T-helper 2 cell treated with Interferon-gamma antibody and Interleukin-4, amounts not matched to agents 100 ng/mL and 5 ng/mL, for 36 hours (primary cell): Measurements from ENCODE around the gene DUS4L. TPM values are rescaled to one million over a fixed set of nuclear protein-coding genes. Genes with fewer than 3 reads are reported as not detected.

Source experiments
- intact Hi-C: fragments of 100-400 bp; cut with micrococcal nuclease; formaldehyde crosslinking; loops from one replicate; pipeline ENCODE4 v1.15.1; 2023
- total RNA-seq: library from RNA; stranded (reverse); gene quantifications from 2 replicates; pipeline ENCODE4 v1.2.3, GENCODE V29; 2022

DUS4L gene
- total RNA-seq, 1 donor from 2014 or later, result 10.2 TPM

- intact Hi-C loops, result loop anchor here (1.0 to 5.0 kb wide), 7 partner anchors 17 to 411 kb away; partner anchors contain the start of genes COG5, DLD, DUS4L and HBP1
Observed at GRCh38 chr7:107579885-107580715, 16.3 kb downstream of the DUS4L start, which contains the start of gene BCAP29. Gene BCAP29 (plus strand): TSS chr7:107580246. CDS start chr7:107580773, 527 bp downstream.

GRCh38 chr7:107580716-107581383, 17.1 kb downstream of the DUS4L start:
- intact Hi-C loops, result loop anchor here (1.0 to 5.0 kb wide), 7 partner anchors 18 to 412 kb away; partner anchors contain the start of genes COG5, DLD, DUS4L and HBP1

GRCh38 chr7:107581387-107582013, 17.7 kb downstream of the DUS4L start:
- intact Hi-C loops, result loop anchor here (5.0 kb wide), 3 partner anchors 41 to 311 kb away; partner anchors contain the start of gene DLD

- intact Hi-C loops, result loop anchor here (5.0 kb wide), 3 partner anchors 39 to 309 kb away; partner anchors contain the start of gene DLD
Observed at GRCh38 chr7:107582875-107583274, 19.1 kb downstream of the DUS4L start.

GRCh38 chr7:107584716-107585115, 20.9 kb downstream of the DUS4L start:
- intact Hi-C loops, result loop anchor here (5.0 kb wide), 3 partner anchors 38 to 308 kb away; partner anchors contain the start of gene DLD

GRCh38 chr7:107588529-107589130, 24.9 kb downstream of the DUS4L start:
- intact Hi-C loops, result no loop called here

- intact Hi-C loops, result no loop called here
Observed at GRCh38 chr7:107591421-107591820, 27.6 kb downstream of the DUS4L start.

- intact Hi-C loops, result no loop called here
Observed at GRCh38 chr7:107592361-107593024, 28.7 kb downstream of the DUS4L start.

GRCh38 chr7:107593025-107593410, 29.2 kb downstream of the DUS4L start:
- intact Hi-C loops, result no loop called here

- intact Hi-C loops, result no loop called here
Observed at GRCh38 chr7:107594961-107595737, 31.4 kb downstream of the DUS4L start.

- intact Hi-C loops, result no loop called here
Observed at GRCh38 chr7:107596881-107597581, 33.3 kb downstream of the DUS4L start.

- intact Hi-C loops, result no loop called here
Observed at GRCh38 chr7:107597582-107597916, 33.8 kb downstream of the DUS4L start.

GRCh38 chr7:107597953-107598352, 34.2 kb downstream of the DUS4L start:
- intact Hi-C loops, result no loop called here

- intact Hi-C loops, result no loop called here
Observed at GRCh38 chr7:107599262-107599661, 35.5 kb downstream of the DUS4L start.

GRCh38 chr7:107600816-107601215, 37.0 kb downstream of the DUS4L start:
- intact Hi-C loops, result no loop called here

GRCh38 chr7:107605218-107605815, 41.5 kb downstream of the DUS4L start:
- intact Hi-C loops, result no loop called here

GRCh38 chr7:107606303-107606702, 42.5 kb downstream of the DUS4L start:
- intact Hi-C loops, result no loop called here

GRCh38 chr7:107609811-107610261, 46.1 kb downstream of the DUS4L start:
- intact Hi-C loops, result no loop called here

- intact Hi-C loops, result no loop called here
Observed at GRCh38 chr7:107610323-107610722, 46.6 kb downstream of the DUS4L start.
